MM.1S (cell line): ENCODE results near the gene SP3.

Experiments used
- DNase-seq: peaks from one replicate; pipeline ENCODE4 v3.0.0-alpha.2; 2015
- H2AFZ ChIP-seq: fragments of 300-600 bp; sonication (generic); 2 replicates; pipeline ENCODE4 v1.6.0; 2016; ENCODE audit warnings: antibody characterized with exemption, low read length
- H3F3A ChIP-seq: fragments of 300-600 bp; sonication (generic); 2 replicates; pipeline ENCODE4 v1.6.1; 2016; ENCODE audit warnings: mild to moderate bottlenecking, antibody characterized with exemption, low read length, moderate library complexity, mixed read lengths; ENCODE audit not compliant: insufficient read depth
- H3K27ac ChIP-seq: fragments of 300-600 bp; sonication (generic); 2 replicates; pipeline ENCODE4 v1.5.1; 2016; ENCODE audit warnings: mild to moderate bottlenecking, low read length
- H3K27me3 ChIP-seq: fragments of 300-600 bp; sonication (generic); replicated peaks from 2 replicates; pipeline ENCODE4 v1.6.0; 2016; ENCODE audit warnings: low read length; ENCODE audit not compliant: insufficient read depth
- H3K36me3 ChIP-seq: fragments of 300-600 bp; sonication (generic); replicated peaks from 2 replicates; pipeline ENCODE4 v1.6.1; 2016; ENCODE audit warnings: mild to moderate bottlenecking, low read length, mixed read lengths; ENCODE audit not compliant: insufficient read depth
- H3K4me1 ChIP-seq: fragments of 300-600 bp; sonication (generic); 2 replicates; pipeline ENCODE4 v1.6.1; 2016; ENCODE audit warnings: low read length, mixed read lengths
- H3K4me2 ChIP-seq: fragments of 300-600 bp; sonication (generic); 2 replicates; pipeline ENCODE4 v1.6.0; 2016; ENCODE audit warnings: low read depth, low read length
- H3K4me3 ChIP-seq: fragments of 300-600 bp; sonication (generic); 2 replicates; pipeline ENCODE4 v1.5.1; 2016; ENCODE audit warnings: low read length, mixed read lengths
- H3K79me2 ChIP-seq: fragments of 300-600 bp; sonication (generic); 2 replicates; pipeline ENCODE4 v1.6.1; 2016; ENCODE audit warnings: mixed run types, low read length, mixed read lengths
- H3K9ac ChIP-seq: fragments of 300-600 bp; sonication (generic); 2 replicates; pipeline ENCODE4 v1.6.1; 2016; ENCODE audit warnings: low read length, mixed read lengths
- H3K9me2 ChIP-seq: fragments of 300-600 bp; sonication (generic); replicated peaks from 2 replicates; pipeline ENCODE4 v1.6.1; 2016; ENCODE audit warnings: mild to moderate bottlenecking, low read length, mixed read lengths; ENCODE audit not compliant: insufficient read depth
- H3K9me3 ChIP-seq: fragments of 300-600 bp; sonication (generic); replicated peaks from 2 replicates; pipeline ENCODE4 v1.6.1; 2016; ENCODE audit warnings: mild to moderate bottlenecking, low read length, mixed read lengths; ENCODE audit not compliant: insufficient read depth
- H4K20me1 ChIP-seq: fragments of 300-600 bp; sonication (generic); 2 replicates; pipeline ENCODE4 v1.6.1; 2016; ENCODE audit warnings: mild to moderate bottlenecking, low read length, moderate library complexity, mixed read lengths; ENCODE audit not compliant: insufficient read depth
- EZH2 ChIP-seq: fragments of 300-600 bp; sonication (generic); optimal IDR thresholded peaks from 2 replicates; pipeline ENCODE3; 2017; ENCODE audit warnings: low read depth, mild to moderate bottlenecking, antibody characterized with exemption, low read length, mixed read lengths
- EZH2phosphoT487 ChIP-seq: fragments of 300-600 bp; sonication (generic); IDR thresholded peaks from 2 replicates; pipeline ENCODE4 v1.6.1; 2018; ENCODE audit warnings: antibody characterized with exemption, low read length
- TF ChIP-seq, protein P1 (sequence below): fragments of 300-600 bp; sonication (generic); IDR thresholded peaks from 2 replicates; pipeline ENCODE4 v1.5.1; 2016; ENCODE audit warnings: antibody characterized with exemption, low read length, mixed read lengths

The SP3 gene

DNA sequence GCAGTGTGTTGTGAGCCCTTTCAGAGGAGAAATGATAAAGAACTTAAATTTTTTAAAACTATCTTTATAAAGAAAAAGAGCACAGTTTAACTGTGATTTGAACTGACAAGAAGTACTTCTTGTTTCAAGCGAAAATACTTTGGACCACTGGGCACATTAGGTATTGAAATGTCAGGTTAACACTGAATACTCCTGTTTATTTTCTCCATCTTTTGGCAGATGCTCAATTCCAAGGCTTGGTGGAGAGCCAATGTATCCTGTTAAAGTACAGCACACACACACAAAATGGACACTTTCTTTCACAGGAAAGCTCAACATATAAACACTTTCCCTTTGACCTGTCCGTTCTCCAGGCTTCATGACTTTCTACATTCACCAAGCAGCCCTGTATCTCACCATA lies 32.6 kb upstream of the SP3 start:
- H4K20me1 ChIP-seq, result no peaks in the 10 kb centered on the region
- no peak for DNase-seq
- H3K9me2 ChIP-seq, result no peaks in the 10 kb centered on the region

DNA sequence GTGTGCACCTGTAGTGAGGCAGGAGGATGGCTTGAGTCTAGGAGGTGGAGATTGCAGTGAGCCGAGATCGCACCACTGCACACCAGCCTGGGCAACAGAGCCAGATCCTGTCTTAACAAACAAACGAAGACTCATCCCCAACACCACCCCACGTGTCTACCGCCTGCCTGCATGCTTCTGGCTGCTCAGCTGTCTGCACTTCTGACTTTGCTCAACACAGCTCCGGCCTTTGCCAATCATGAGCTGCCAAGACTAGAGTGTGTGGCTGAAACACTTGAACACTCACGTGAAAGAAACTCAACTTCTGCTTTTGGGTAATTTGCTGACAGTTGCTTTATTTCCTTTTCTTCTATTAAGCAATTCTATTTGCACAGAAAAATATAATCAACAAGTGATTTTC lies 32.1 kb upstream of the SP3 start:
- H3K4me2 ChIP-seq, result 0 out of 2 replicates have a peak overlapping the region, but pooled peaks have one; percentile 1
- peak; percentile 74 for DNase-seq
- H3F3A ChIP-seq, result peaks cover 11% of the 10 kb centered on the region
- peak overlapping the region; percentile 34; the same call in 1 of the 2 replicates for H3K27ac ChIP-seq
- no peaks in the 10 kb centered on the region for H4K20me1 ChIP-seq
- H3K4me3 ChIP-seq, result no peak overlapping the region
- no peaks in the 10 kb centered on the region for H3K79me2 ChIP-seq
- H2AFZ ChIP-seq, result no peak overlapping the region
- H3K36me3 ChIP-seq, result no peaks in the 10 kb centered on the region
- TF ChIP-seq EZH2 (no peak), EZH2phosphoT487 (no peak)
- TF ChIP-seq, protein P1, sequence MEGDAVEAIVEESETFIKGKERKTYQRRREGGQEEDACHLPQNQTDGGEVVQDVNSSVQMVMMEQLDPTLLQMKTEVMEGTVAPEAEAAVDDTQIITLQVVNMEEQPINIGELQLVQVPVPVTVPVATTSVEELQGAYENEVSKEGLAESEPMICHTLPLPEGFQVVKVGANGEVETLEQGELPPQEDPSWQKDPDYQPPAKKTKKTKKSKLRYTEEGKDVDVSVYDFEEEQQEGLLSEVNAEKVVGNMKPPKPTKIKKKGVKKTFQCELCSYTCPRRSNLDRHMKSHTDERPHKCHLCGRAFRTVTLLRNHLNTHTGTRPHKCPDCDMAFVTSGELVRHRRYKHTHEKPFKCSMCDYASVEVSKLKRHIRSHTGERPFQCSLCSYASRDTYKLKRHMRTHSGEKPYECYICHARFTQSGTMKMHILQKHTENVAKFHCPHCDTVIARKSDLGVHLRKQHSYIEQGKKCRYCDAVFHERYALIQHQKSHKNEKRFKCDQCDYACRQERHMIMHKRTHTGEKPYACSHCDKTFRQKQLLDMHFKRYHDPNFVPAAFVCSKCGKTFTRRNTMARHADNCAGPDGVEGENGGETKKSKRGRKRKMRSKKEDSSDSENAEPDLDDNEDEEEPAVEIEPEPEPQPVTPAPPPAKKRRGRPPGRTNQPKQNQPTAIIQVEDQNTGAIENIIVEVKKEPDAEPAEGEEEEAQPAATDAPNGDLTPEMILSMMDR, result no peak
- H3K9ac ChIP-seq, result no peak overlapping the region
- no peaks in the 10 kb centered on the region for H3K9me3 ChIP-seq
- H3K9me2 ChIP-seq, result no peaks in the 10 kb centered on the region
- H3K27me3 ChIP-seq, result no peaks in the 10 kb centered on the region
- peaks cover 31% of the 10 kb centered on the region for H3K4me1 ChIP-seq

More for the DNA sequence above, 32.6 kb upstream of the SP3 start:
- peaks cover 8% of the 10 kb centered on the region; the same call in 1 of the 2 replicates for H3F3A ChIP-seq
- H3K9me3 ChIP-seq, result no peaks in the 10 kb centered on the region
- TF ChIP-seq, protein P1, result no peak
- TF ChIP-seq EZH2phosphoT487 (no peak), EZH2 (no peak)
- no peak overlapping the region for H3K9ac ChIP-seq
- no peaks in the 10 kb centered on the region for H3K27me3 ChIP-seq
- H3K4me2 ChIP-seq, result 0 out of 2 replicates have a peak overlapping the region, but pooled peaks have one; percentile 1
- H3K4me3 ChIP-seq, result no peak overlapping the region
- no peaks in the 10 kb centered on the region for H3K36me3 ChIP-seq
- no peaks in the 10 kb centered on the region for H3K79me2 ChIP-seq
- peak overlapping the region; percentile 34; the same call in 1 of the 2 replicates for H3K27ac ChIP-seq
- no peak overlapping the region for H2AFZ ChIP-seq
- H3K4me1 ChIP-seq, result peaks cover 27% of the 10 kb centered on the region

DNA sequence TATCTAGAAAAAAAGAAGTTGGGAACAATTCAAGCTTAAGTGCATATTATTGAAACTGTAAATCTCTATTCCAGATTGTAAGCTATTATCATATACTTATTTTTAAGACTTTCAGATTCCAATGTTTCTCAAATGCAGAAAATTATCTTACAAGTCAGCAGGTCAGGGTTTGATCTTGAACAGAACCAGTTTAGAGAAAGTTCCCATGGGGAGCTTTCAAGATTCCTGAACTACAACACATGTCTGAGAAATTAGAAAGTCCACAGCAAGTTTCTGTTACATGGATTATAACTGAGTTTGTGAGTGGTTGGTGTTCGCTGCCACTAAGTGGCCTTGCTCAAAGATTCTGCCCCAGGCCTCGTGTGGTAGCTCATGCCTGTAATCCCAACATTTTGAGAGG lies 31.6 kb upstream of the SP3 start:
- Histone ChIP-seq H3K4me3 (no peak overlapping the region), H3K9ac (no peak overlapping the region), H3K4me1 (peaks cover 36% of the 10 kb centered on the region), H3K9me3 (no peaks in the 10 kb centered on the region), H3F3A (peaks cover 16% of the 10 kb centered on the region), H3K4me2 (no peak overlapping the region), H4K20me1 (no peaks in the 10 kb centered on the region), H3K36me3 (no peaks in the 10 kb centered on the region), H2AFZ (no peak overlapping the region), H3K27me3 (no peaks in the 10 kb centered on the region), H3K9me2 (no peaks in the 10 kb centered on the region), H3K79me2 (no peaks in the 10 kb centered on the region), H3K27ac (peak overlapping the region; percentile 34; the same call in 1 of the 2 replicates)
- TF ChIP-seq EZH2 (no peak), EZH2phosphoT487 (no peak)
- TF ChIP-seq, protein P1, result no peak
- no peak for DNase-seq
